ENCODE data around the gene BPGM. TPM values are rescaled to one million over a fixed set of nuclear protein-coding genes. Genes with fewer than 3 reads are reported as not detected.

BPGM gene
- total and polyA plus RNA-seq, 2 donors (not counting 1 experiment from before 2014, with no cell fraction given): 7.0 to 9.7 TPM

- ChIA-PET CTCF (no interaction called here), POLR2A (no interaction called here)
- Mint-ChIP-seq H3K27me3 (peaks cover 7% of the 10 kb centered on the region), H3K4me1 (no peaks in the 10 kb centered on the region), H3K9me3 (ENCODE audit: insufficient read depth) (no peaks in the 10 kb centered on the region), H3K27ac (no peak overlapping the region), H3K4me3 (no peak overlapping the region)
- Histone ChIP-seq H3K9ac (ENCODE audit: low read length) (no peak overlapping the region), H3K27ac (ENCODE audit: low read length in 2 of 2) (no peak overlapping the region), H3K4me1 (ENCODE audit: control insufficient read depth in 2 of 2, insufficient read depth in 2 of 2, low read length in 2 of 2) (no peaks in the 10 kb centered on the region), H3K36me3 (replicated peaks in 1 of 2; ENCODE audit: control extremely low read depth in 1 of 2, control insufficient read depth in 1 of 2, extremely low read depth in 1 of 2, insufficient read depth in 2 of 2, low read length in 1 of 2) (peaks cover 7 to 13% of the 10 kb centered on the region in 2 experiments), H3K4me3 (ENCODE audit: control extremely low read depth in 1 of 5, extremely low read depth in 1 of 5, insufficient read depth in 1 of 5, low read depth in 2 of 5, low read length in 4 of 5) (no peak overlapping the region), H4K20me1 (ENCODE audit: control insufficient read depth, insufficient read depth, low read length, poor library complexity, severe bottlenecking) (no peaks in the 10 kb centered on the region), H3K4me2 (replicated peaks; ENCODE audit: low read depth, low read length, poor library complexity, severe bottlenecking) (no peak overlapping the region), H2AFZ (ENCODE audit: insufficient read depth, low read depth, low read length, poor library complexity, severe bottlenecking) (no peak overlapping the region), H3K79me2 (ENCODE audit: control insufficient read depth, insufficient read depth, low read length) (no peaks in the 10 kb centered on the region), H3K9me3 (ENCODE audit: control extremely low read depth in 1 of 3, control insufficient read depth in 2 of 3, insufficient read depth in 1 of 3, low read length in 2 of 3) (no peaks in the 10 kb centered on the region), H3K27me3 (replicated peaks in 1 of 4; ENCODE audit: control extremely low read depth in 1 of 4, control insufficient read depth in 3 of 4, insufficient read depth in 4 of 4, low read length in 3 of 4) (peaks cover 0 to 4% (median 0%) of the 10 kb centered on the region in 4 experiments)
- ATAC-seq (ENCODE audit: low read depth) (no peak), DNase-seq (no peak)
- no peak for TF ChIP-seq EZH2 (IDR thresholded peaks at IDR 0.05; ENCODE audit: borderline replicate concordance, insufficient read depth, low read depth, low read length, poor library complexity, severe bottlenecking)
- no peak for TF ChIP-seq CTCF (IDR thresholded peaks at IDR 0.05)
- WGBS (ENCODE audit: insufficient coverage): no CpG with 5 or more reads among the region's 3 CpGs
- intact Hi-C loops (cut with micrococcal nuclease): no loop called here
These were observed 37.5 kb downstream of the BPGM start for GRCh38 chr7:134684165-134684564.

GRCh38 chr7:134685250-134685649 lies 38.6 kb downstream of the BPGM start:
- TF ChIP-seq EZH2 (IDR thresholded peaks at IDR 0.05; ENCODE audit: borderline replicate concordance, insufficient read depth, low read depth, low read length, poor library complexity, severe bottlenecking): no peak
- H3K4me1 Mint-ChIP-seq: no peaks in the 10 kb centered on the region
- Histone ChIP-seq H3K9ac (ENCODE audit: low read length) (no peak overlapping the region), H4K20me1 (ENCODE audit: control insufficient read depth, insufficient read depth, low read length, poor library complexity, severe bottlenecking) (no peaks in the 10 kb centered on the region), H3K9me3 (ENCODE audit: control extremely low read depth in 1 of 3, control insufficient read depth in 2 of 3, insufficient read depth in 1 of 3, low read length in 2 of 3) (no peaks in the 10 kb centered on the region), H3K4me3 (ENCODE audit: control extremely low read depth in 1 of 5, extremely low read depth in 1 of 5, insufficient read depth in 1 of 5, low read depth in 2 of 5, low read length in 4 of 5) (no peak overlapping the region), H3K36me3 (replicated peaks in 1 of 2; ENCODE audit: control extremely low read depth in 1 of 2, control insufficient read depth in 1 of 2, extremely low read depth in 1 of 2, insufficient read depth in 2 of 2, low read length in 1 of 2) (peaks cover 5% of the 10 kb centered on the region in 2 experiments), H3K79me2 (ENCODE audit: control insufficient read depth, insufficient read depth, low read length) (no peaks in the 10 kb centered on the region), H3K27ac (ENCODE audit: low read length in 2 of 2) (no peak overlapping the region), H3K4me1 (ENCODE audit: control insufficient read depth in 2 of 2, insufficient read depth in 2 of 2, low read length in 2 of 2) (no peaks in the 10 kb centered on the region), H3K4me2 (replicated peaks; ENCODE audit: low read depth, low read length, poor library complexity, severe bottlenecking) (no peak overlapping the region), H3K27me3 (replicated peaks in 1 of 4; ENCODE audit: control extremely low read depth in 1 of 4, control insufficient read depth in 3 of 4, insufficient read depth in 4 of 4, low read length in 3 of 4) (peaks cover 0 to 4% (median 0%) of the 10 kb centered on the region in 4 experiments), H2AFZ (ENCODE audit: insufficient read depth, low read depth, low read length, poor library complexity, severe bottlenecking) (no peak overlapping the region)
- no peak overlapping the region for H3K4me3 Mint-ChIP-seq
- intact Hi-C loops (cut with micrococcal nuclease): loop anchor here (5.0 kb wide), 1 partner anchor 267 kb away; no protein-coding TSS in a partner anchor
- ChIA-PET CTCF (no interaction called here), POLR2A (no interaction called here)
- no peak for DNase-seq
- H3K9me3 Mint-ChIP-seq (ENCODE audit: insufficient read depth): no peaks in the 10 kb centered on the region
- peaks cover 11% of the 10 kb centered on the region for H3K27me3 Mint-ChIP-seq
- no peak overlapping the region for H3K27ac Mint-ChIP-seq
- WGBS (ENCODE audit: insufficient coverage): no CpG with 5 or more reads among the region's 2 CpGs
- ATAC-seq (ENCODE audit: low read depth): no peak
